Body of pancreas (tissue), 4 donors: Measurements from ENCODE around the gene ULBP1. TPM values are rescaled to one million over a fixed set of nuclear protein-coding genes. Genes with fewer than 3 reads are reported as not detected.
"Not testable (repeated sequence)": the region's sequence is repeated elsewhere in the genome, so short reads cannot be mapped to it uniquely, and the experiment has no call there.

Source experiments
- ATAC-seq: fragments of 150-250 bp; one replicate; pipeline ENCODE4 v1.9.1; 2016
- DNase-seq, 4 donors: peaks; one replicate each; pipeline ENCODE4 v3.0.0-alpha.2; 2019
- H3K27ac ChIP-seq, 4 donors: fragments of 200-600 bp; sonication (generic); 1 replicate in 3 of 4; 2 replicates in 1 of 4; pipeline versions ENCODE4 v1.5.1 to v1.6.1; 2016 to 2019; ENCODE audit warnings: mild to moderate bottlenecking in 1 of 4, mixed read lengths in 1 of 4, moderate library complexity in 1 of 4
- H3K27me3 ChIP-seq, 2 donors: fragments of 200-600 bp; sonication (generic); one replicate each; pipeline ENCODE4 v1.6.0; 2016; ENCODE audit warnings: mild to moderate bottlenecking in 1 of 2
- H3K36me3 ChIP-seq, 2 donors: fragments of 200-600 bp; sonication (generic); replicated peaks in 1 of 2; 2 replicates each; pipeline ENCODE4 v1.5.1; 2016; ENCODE audit warnings: low read depth in 2 of 2; ENCODE audit not compliant: insufficient read depth in 1 of 2
- H3K4me1 ChIP-seq: fragments of 200-600 bp; sonication (generic); one replicate; pipeline ENCODE4 v1.6.0; 2016
- H3K4me3 ChIP-seq, 2 donors: fragments of 200-600 bp; sonication (generic); 1 replicate in 1 of 2; 2 replicates in 1 of 2; pipeline ENCODE4 v1.5.1; 2016 to 2019
- H3K9me3 ChIP-seq, 3 donors: fragments of 200-600 bp; sonication (generic); 1 replicate in 2 of 3; 2 replicates in 1 of 3; pipeline ENCODE4 v1.5.1; 2016
- POLR2A ChIP-seq, 3 donors: fragments of 450-650 bp; IDR thresholded peaks; one replicate each; pipeline ENCODE4 v1.6.1; 2016; ENCODE audit warnings: antibody characterized with exemption in 3 of 3, mild to moderate bottlenecking in 2 of 3
- WGBS, 2 donors: methylation state at CpG; one replicate each; pipeline ENCODE4 v1.1.5; 2017; 5-methylcytosine and 5-hydroxymethylcytosine counted together
- intact Hi-C: fragments of 100-400 bp; cut with DNase I; formaldehyde crosslinking; loops from one replicate; pipeline ENCODE4 v1.15.1; 2023
- total RNA-seq, 2 donors: library from RNA; depleted of rRNA; stranded (reverse); fragments of >200 nt; gene quantifications; one replicate each; pipeline ENCODE4 v1.1.0, GENCODE V29; 2016
- TF ChIP-seq, protein P1 (sequence below), 7 experiments: fragments of 450-650 bp in 4 of 7; fragments of 200-600 bp in 3 of 7; sonication (generic) in 3 of 7; IDR thresholded peaks; one replicate each; pipeline ENCODE4 v1.5.1; 2016 to 2019; ENCODE audit warnings: antibody characterized with exemption in 7 of 7

Gene ULBP1
- total RNA-seq, 2 donors from 2014 or later = not detected

- H3K9me3 ChIP-seq = no peaks in the 10 kb centered on the region
- no peak overlapping the region for H3K27ac ChIP-seq
- peaks cover 25% of the 10 kb centered on the region for H3K4me1 ChIP-seq
- WGBS, 2 donors = 86 to 92% methylated on average over 4 of the region's 4 CpGs
- H3K27me3 ChIP-seq = peaks cover 6 to 27% of the 10 kb centered on the region in 2 donors
- H3K4me3 ChIP-seq = no peak overlapping the region
- TF ChIP-seq, protein P1, sequence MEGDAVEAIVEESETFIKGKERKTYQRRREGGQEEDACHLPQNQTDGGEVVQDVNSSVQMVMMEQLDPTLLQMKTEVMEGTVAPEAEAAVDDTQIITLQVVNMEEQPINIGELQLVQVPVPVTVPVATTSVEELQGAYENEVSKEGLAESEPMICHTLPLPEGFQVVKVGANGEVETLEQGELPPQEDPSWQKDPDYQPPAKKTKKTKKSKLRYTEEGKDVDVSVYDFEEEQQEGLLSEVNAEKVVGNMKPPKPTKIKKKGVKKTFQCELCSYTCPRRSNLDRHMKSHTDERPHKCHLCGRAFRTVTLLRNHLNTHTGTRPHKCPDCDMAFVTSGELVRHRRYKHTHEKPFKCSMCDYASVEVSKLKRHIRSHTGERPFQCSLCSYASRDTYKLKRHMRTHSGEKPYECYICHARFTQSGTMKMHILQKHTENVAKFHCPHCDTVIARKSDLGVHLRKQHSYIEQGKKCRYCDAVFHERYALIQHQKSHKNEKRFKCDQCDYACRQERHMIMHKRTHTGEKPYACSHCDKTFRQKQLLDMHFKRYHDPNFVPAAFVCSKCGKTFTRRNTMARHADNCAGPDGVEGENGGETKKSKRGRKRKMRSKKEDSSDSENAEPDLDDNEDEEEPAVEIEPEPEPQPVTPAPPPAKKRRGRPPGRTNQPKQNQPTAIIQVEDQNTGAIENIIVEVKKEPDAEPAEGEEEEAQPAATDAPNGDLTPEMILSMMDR (IDR thresholded peaks at IDR 0.05) = no peak
- no peak for TF ChIP-seq POLR2A (IDR thresholded peaks at IDR 0.05)
- intact Hi-C loops = no loop called here
- ATAC-seq = no peak
- DNase-seq = no peak
- no peaks in the 10 kb centered on the region for H3K36me3 ChIP-seq
Measured at GRCh38 chr6:149967591-149967990, 3.8 kb downstream of the ULBP1 start.

- intact Hi-C loops, ATAC-seq, H3K4me3 ChIP-seq, H3K27ac ChIP-seq, DNase-seq, H3K9me3 ChIP-seq, H3K36me3 ChIP-seq: not testable (repeated sequence)
- H3K4me1 ChIP-seq = peaks cover 24% of the 10 kb centered on the region
- 50 to 61% methylated on average over 2 of the region's 2 CpGs for WGBS, 2 donors
- H3K27me3 ChIP-seq = peaks cover 6 to 25% of the 10 kb centered on the region in 2 donors
Measured at GRCh38 chr6:149967999-149968398, 4.3 kb downstream of the ULBP1 start.

DNA sequence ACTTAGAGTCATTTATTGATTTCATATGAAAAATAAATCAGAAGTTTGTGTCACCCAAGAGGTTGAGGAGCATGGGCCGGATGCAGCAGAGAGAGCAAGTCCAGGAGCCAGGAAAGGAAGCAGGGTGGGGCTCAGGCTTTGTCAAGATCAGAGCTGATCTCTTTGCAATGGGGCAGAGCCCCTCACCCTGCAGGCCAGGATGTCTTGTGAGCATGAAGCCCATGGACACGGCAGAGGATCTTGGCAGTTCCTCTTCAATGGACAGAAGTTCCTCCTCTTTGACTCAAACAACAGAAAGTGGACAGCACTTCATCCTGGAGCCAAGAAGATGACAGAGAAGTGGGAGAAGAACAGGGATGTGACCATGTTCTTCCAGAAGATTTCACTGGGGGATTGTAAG is 5.2 kb downstream of the ULBP1 start:
- H3K4me3 ChIP-seq, H3K36me3 ChIP-seq, H3K9me3 ChIP-seq, ATAC-seq, H3K27ac ChIP-seq, intact Hi-C loops, DNase-seq: not testable (repeated sequence)
- peaks cover 15% of the 10 kb centered on the region for H3K4me1 ChIP-seq
- peaks cover 6 to 16% of the 10 kb centered on the region in 2 donors for H3K27me3 ChIP-seq
- WGBS, 2 donors = 79 to 95% methylated on average over 2 of the region's 2 CpGs

- intact Hi-C loops = no loop called here
- H3K4me1 ChIP-seq = peaks cover 8% of the 10 kb centered on the region
- no peak for TF ChIP-seq POLR2A (IDR thresholded peaks at IDR 0.05)
- TF ChIP-seq, protein P1 (IDR thresholded peaks at IDR 0.05) = no peak
- 66 to 75% methylated on average over 2 of the region's 2 CpGs for WGBS, 2 donors
- ATAC-seq (no peak), DNase-seq (no peak)
- H3K27me3 ChIP-seq = peaks cover 2 to 10% of the 10 kb centered on the region in 2 donors
- no peaks in the 10 kb centered on the region for H3K36me3 ChIP-seq
- no peak overlapping the region for H3K4me3 ChIP-seq
- H3K9me3 ChIP-seq = no peaks in the 10 kb centered on the region
- no peak overlapping the region for H3K27ac ChIP-seq
Measured at GRCh38 chr6:149969635-149970034, 5.9 kb downstream of the ULBP1 start.

DNA sequence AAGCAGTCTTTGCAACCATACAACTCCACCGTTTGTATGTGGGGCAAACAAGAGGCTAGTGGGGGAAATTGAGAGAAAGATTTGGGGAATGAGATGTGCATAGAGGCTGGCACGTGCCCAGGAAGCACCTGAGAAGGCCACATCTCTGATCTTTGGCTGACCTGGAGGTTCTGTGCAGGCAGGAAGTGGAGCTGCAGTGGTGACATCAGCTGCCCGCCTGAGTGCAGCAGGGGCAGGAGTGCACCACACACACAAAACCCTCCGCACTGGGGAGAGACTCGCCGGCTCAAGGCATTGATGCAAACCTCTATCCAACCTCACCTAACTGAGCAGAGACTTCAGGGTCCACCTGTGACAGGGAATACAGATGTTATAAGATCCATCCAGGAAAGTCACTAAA is 10.7 kb downstream of the ULBP1 start:
- H3K27me3 ChIP-seq, intact Hi-C loops, H3K27ac ChIP-seq, DNase-seq, H3K9me3 ChIP-seq, H3K4me1 ChIP-seq, H3K4me3 ChIP-seq, ATAC-seq, H3K36me3 ChIP-seq: not testable (repeated sequence)
- 41 to 65% methylated on average over 6 of the region's 6 CpGs for WGBS, 2 donors

- Histone ChIP-seq H3K4me3 (no peak overlapping the region), H3K36me3 (no peaks in the 10 kb centered on the region), H3K9me3 (no peaks in the 10 kb centered on the region), H3K4me1 (no peaks in the 10 kb centered on the region), H3K27me3 (no peaks in the 10 kb centered on the region), H3K27ac (no peak overlapping the region)
- no peak for TF ChIP-seq POLR2A (IDR thresholded peaks at IDR 0.05)
- DNase-seq = no peak
- no peak for ATAC-seq
- intact Hi-C loops = no loop called here
- 26 to 31% methylated on average over 3 of the region's 3 CpGs for WGBS, 2 donors
Measured at GRCh38 chr6:149974825-149975224, 11.1 kb downstream of the ULBP1 start.

DNA sequence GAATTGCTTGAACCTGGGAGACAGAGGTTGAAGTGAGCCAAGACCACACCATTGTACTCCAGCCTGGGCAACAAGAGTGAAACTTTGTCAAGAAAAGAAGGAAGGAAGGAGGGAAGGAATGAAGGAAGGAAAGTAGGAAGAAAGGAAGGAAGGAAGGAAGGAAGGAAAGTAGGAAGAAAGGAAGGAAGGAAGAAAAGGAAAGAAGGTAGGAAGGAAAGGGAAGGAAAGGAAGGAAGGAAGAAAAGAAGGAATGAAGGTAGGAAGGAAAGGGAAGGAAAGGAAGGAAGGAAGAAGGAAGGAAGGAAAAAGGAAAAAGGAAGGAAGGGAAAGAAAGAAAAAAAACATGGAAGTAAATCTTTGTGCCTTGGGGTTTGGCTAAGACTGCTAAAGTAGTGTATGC is 11.7 kb downstream of the ULBP1 start:
- H3K27me3 ChIP-seq = no peaks in the 10 kb centered on the region
- ATAC-seq (no peak), DNase-seq (no peak)
- no peak for TF ChIP-seq POLR2A (IDR thresholded peaks at IDR 0.05)
- TF ChIP-seq, protein P1 (IDR thresholded peaks at IDR 0.05) = no peak
- H3K27ac ChIP-seq = no peak overlapping the region
- H3K36me3 ChIP-seq = no peaks in the 10 kb centered on the region
- H3K4me1 ChIP-seq = no peaks in the 10 kb centered on the region
- no peak overlapping the region for H3K4me3 ChIP-seq
- no peaks in the 10 kb centered on the region for H3K9me3 ChIP-seq
- intact Hi-C loops = no loop called here
